GM12865 (cell line): Measurements from ENCODE around the gene TENM4.
A peak's percentile ranks its signal among the peaks of the same experiment; 100 is the strongest.

Experiments
- DNase-seq: peaks from one replicate; pipeline ENCODE4 v3.0.0; 2010; ENCODE audit warnings: low read depth
- H3K4me3 ChIP-seq: 2 replicates; pipeline ENCODE4 v1.5.1; 2011; ENCODE audit warnings: mild to moderate bottlenecking, low read depth, low read length, control low read depth
- CTCF ChIP-seq: IDR thresholded peaks from 2 replicates; pipeline ENCODE4 v1.5.1; 2011; ENCODE audit warnings: low read length, control low read depth, low read depth, inconsistent platforms; ENCODE audit not compliant: insufficient read depth; ENCODE audit errors: missing control alignments

The TENM4 gene

GRCh38 chr11:79440571-79441460, at the start of gene TENM4:
TENM4 (minus strand) TSS chr11:79441030; CDS start chr11:79069944, 371,086 bp downstream.
- H3K4me3 ChIP-seq, result no peak within 1 kb of the TSS
- DNase-seq, result peak; percentile 14
- no peak for TF ChIP-seq CTCF

GRCh38 chr11:79488286-79488685, 47.5 kb upstream of the TENM4 start:
- no peak for TF ChIP-seq CTCF
- no peak for DNase-seq
- no peak overlapping the region for H3K4me3 ChIP-seq

GRCh38 chr11:79487412-79487811, 46.6 kb upstream of the TENM4 start:
- no peak for TF ChIP-seq CTCF
- no peak for DNase-seq
- H3K4me3 ChIP-seq, result no peak overlapping the region

GRCh38 chr11:79486242-79486984, 45.6 kb upstream of the TENM4 start:
- TF ChIP-seq CTCF, result no peak
- no peak overlapping the region for H3K4me3 ChIP-seq
- no peak for DNase-seq

GRCh38 chr11:79485694-79486093, 44.9 kb upstream of the TENM4 start:
- H3K4me3 ChIP-seq, result no peak overlapping the region
- DNase-seq, result no peak
- TF ChIP-seq CTCF, result no peak

- no peak overlapping the region for H3K4me3 ChIP-seq
- TF ChIP-seq CTCF, result no peak
- no peak for DNase-seq
These were observed 44.0 kb upstream of the TENM4 start for GRCh38 chr11:79484872-79485271.
